HG03571 (cell line): ENCODE data around the gene FXYD3.
"Not testable (repeated sequence)": the region's sequence is repeated elsewhere in the genome, so short reads cannot be mapped to it uniquely, and the experiment has no call there.

ENCODE experiments used
- ATAC-seq: cut with Tn5 transposase; IDR thresholded peaks from one replicate; pipeline ENCODE4 v1.9.1; 2021; ENCODE audit not compliant: unreplicated experiment

FXYD3 gene

GRCh38 chr19:35123573-35123972 is 8.0 kb downstream of the FXYD3 start:
- no peak for ATAC-seq

- ATAC-seq: no peak
Observed at GRCh38 chr19:35124098-35125060, 8.8 kb downstream of the FXYD3 start.

GRCh38 chr19:35125270-35125717 is 9.7 kb downstream of the FXYD3 start:
- no peak for ATAC-seq

- no peak for ATAC-seq
Observed at GRCh38 chr19:35125749-35126623, 10.4 kb downstream of the FXYD3 start.

- ATAC-seq: no peak
Observed at GRCh38 chr19:35126624-35126959, 11.0 kb downstream of the FXYD3 start.

GRCh38 chr19:35127871-35128270 is 12.2 kb downstream of the FXYD3 start:
- ATAC-seq: no peak

- ATAC-seq: no peak
Observed at GRCh38 chr19:35128398-35129057, 12.9 kb downstream of the FXYD3 start.

- not testable (repeated sequence) for ATAC-seq
Observed at GRCh38 chr19:35129724-35130274, 14.2 kb downstream of the FXYD3 start.

GRCh38 chr19:35130761-35131720 is 15.4 kb downstream of the FXYD3 start:
- ATAC-seq: no peak

- no peak for ATAC-seq
Observed at GRCh38 chr19:35132254-35132653, 16.6 kb downstream of the FXYD3 start.

GRCh38 chr19:35133826-35134225 is 18.2 kb downstream of the FXYD3 start:
- ATAC-seq: no peak

- ATAC-seq: no peak
Observed at GRCh38 chr19:35134601-35135242, 19.1 kb downstream of the FXYD3 start, which contains the start of gene LGI4. TSS of gene LGI4 (minus strand) at chr19:35135059. CDS start at chr19:35134680, 379 bp downstream.

GRCh38 chr19:35135389-35135909 is 19.8 kb downstream of the FXYD3 start:
- no peak for ATAC-seq

GRCh38 chr19:35136231-35136630 is 20.6 kb downstream of the FXYD3 start:
- ATAC-seq: no peak

- no peak for ATAC-seq
Observed at GRCh38 chr19:35136977-35137702, 21.5 kb downstream of the FXYD3 start.

GRCh38 chr19:35138305-35138892 is 22.8 kb downstream of the FXYD3 start, which contains the start of gene FXYD1:
TSS of gene FXYD1 (plus strand) at chr19:35138824. CDS start at chr19:35140080, 1,256 bp downstream.
- no peak for ATAC-seq

- no peak for ATAC-seq
Observed at GRCh38 chr19:35140207-35140961, 24.8 kb downstream of the FXYD3 start.
